Measurements from ENCODE around the gene IVL.

DNA sequence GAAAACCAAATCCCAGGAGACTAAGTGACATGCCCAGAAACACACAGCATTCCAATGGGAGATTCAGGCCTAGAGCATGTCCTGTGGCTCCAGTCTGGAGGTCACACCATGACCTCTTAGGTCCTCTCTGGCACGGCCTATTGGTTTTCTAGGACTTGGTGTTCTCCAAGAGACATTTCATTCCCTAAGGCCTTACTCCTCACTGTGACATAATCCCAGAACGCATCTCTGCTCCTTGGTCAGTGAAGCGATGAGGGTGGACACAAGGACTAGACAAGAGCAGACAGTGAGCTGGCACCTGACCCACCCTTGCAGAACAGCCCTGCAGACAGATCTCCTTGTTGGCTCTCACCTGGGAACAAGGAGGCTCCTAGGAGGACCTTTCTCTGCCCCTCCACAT lies 860 bp downstream of the IVL start:
- TF ChIP-seq EZH2phosphoT487 (IDR thresholded peaks at IDR 0.05; ENCODE audit: borderline replicate concordance, low read depth) (no peak), GATA2 (CRISPR knock-in tag; IDR thresholded peaks at IDR 0.05) (no peak)
